BLaER1 (cell line): ENCODE measurements around the gene PTPN12.

Source experiments
- H3K27ac ChIP-seq: shearing (Covaris generic); formaldehyde crosslinking; 2 replicates; pipeline ENCODE4 v1.8.1; 2022
- H3K27me3 ChIP-seq: shearing (Covaris generic); formaldehyde crosslinking; 2 replicates; pipeline ENCODE4 v1.8.1; 2022
- H3K36me3 ChIP-seq: shearing (Covaris generic); formaldehyde crosslinking; 2 replicates; pipeline ENCODE4 v1.8.1; 2022
- H3K4me1 ChIP-seq: shearing (Covaris generic); formaldehyde crosslinking; 2 replicates; pipeline ENCODE4 v1.8.1; 2022
- H3K4me2 ChIP-seq: shearing (Covaris generic); formaldehyde crosslinking; 2 replicates; pipeline ENCODE4 v1.8.1; 2022
- H3K4me3 ChIP-seq: shearing (Covaris generic); formaldehyde crosslinking; 2 replicates; pipeline ENCODE4 v1.8.1; 2022
- H3K9ac ChIP-seq: shearing (Covaris generic); formaldehyde crosslinking; 2 replicates; pipeline ENCODE4 v1.8.1; 2022
- H3K9me3 ChIP-seq: shearing (Covaris generic); formaldehyde crosslinking; 2 replicates; pipeline ENCODE4 v1.8.1; 2022
- H4K20me1 ChIP-seq: shearing (Covaris generic); formaldehyde crosslinking; 2 replicates; pipeline ENCODE4 v1.8.1; 2022
- Cebpa-rat ChIP-seq: shearing (Covaris generic); IDR thresholded peaks from 2 replicates; pipeline ENCODE4 v1.8.1; 2022

Gene PTPN12

DNA sequence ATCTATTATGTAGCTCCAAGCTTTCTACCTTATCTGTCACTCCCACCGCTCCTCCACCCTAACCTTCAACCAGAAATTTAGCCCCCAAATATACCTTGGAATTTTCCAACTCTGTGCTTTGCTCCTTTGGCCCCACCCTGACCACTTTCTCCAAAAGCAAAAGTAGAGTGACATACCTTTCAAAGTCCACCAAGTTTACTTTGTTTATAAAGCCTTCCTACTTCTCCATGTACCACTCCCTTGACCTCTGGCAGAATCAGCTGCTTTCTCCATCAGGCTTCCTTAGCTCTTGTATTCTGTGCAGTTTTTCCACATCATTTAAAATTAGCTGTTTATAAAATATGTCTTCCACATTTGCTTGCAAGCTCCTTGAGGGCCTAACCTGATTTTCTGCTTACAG, 118.3 kb downstream of the PTPN12 start:
- TF ChIP-seq Cebpa-rat, result no peak
- Histone ChIP-seq H3K9ac (no peak overlapping the region), H3K27me3 (no peaks in the 10 kb centered on the region), H3K4me1 (no peaks in the 10 kb centered on the region), H4K20me1 (no peaks in the 10 kb centered on the region), H3K4me2 (no peak overlapping the region), H3K36me3 (peaks cover 24% of the 10 kb centered on the region), H3K9me3 (no peaks in the 10 kb centered on the region), H3K4me3 (no peak overlapping the region), H3K27ac (no peak overlapping the region)

- Histone ChIP-seq H3K27me3 (no peaks in the 10 kb centered on the region), H3K4me3 (no peak overlapping the region), H3K4me2 (no peak overlapping the region), H3K36me3 (peaks cover 24% of the 10 kb centered on the region), H3K4me1 (no peaks in the 10 kb centered on the region), H4K20me1 (no peaks in the 10 kb centered on the region), H3K9ac (no peak overlapping the region), H3K27ac (no peak overlapping the region), H3K9me3 (no peaks in the 10 kb centered on the region)
- TF ChIP-seq Cebpa-rat, result no peak
These were observed 118.9 kb downstream of the PTPN12 start for GRCh38 chr7:77655836-77656455.

- no peaks in the 10 kb centered on the region for H3K4me1 ChIP-seq
- no peak overlapping the region for H3K4me3 ChIP-seq
- no peak overlapping the region for H3K4me2 ChIP-seq
- H3K9ac ChIP-seq, result no peak overlapping the region
- no peaks in the 10 kb centered on the region for H3K27me3 ChIP-seq
- no peak overlapping the region for H3K27ac ChIP-seq
- TF ChIP-seq Cebpa-rat, result no peak
- H3K36me3 ChIP-seq, result peaks cover 24% of the 10 kb centered on the region
- no peaks in the 10 kb centered on the region for H3K9me3 ChIP-seq
- no peaks in the 10 kb centered on the region for H4K20me1 ChIP-seq
These were observed 120.5 kb downstream of the PTPN12 start for GRCh38 chr7:77657427-77658224.

DNA sequence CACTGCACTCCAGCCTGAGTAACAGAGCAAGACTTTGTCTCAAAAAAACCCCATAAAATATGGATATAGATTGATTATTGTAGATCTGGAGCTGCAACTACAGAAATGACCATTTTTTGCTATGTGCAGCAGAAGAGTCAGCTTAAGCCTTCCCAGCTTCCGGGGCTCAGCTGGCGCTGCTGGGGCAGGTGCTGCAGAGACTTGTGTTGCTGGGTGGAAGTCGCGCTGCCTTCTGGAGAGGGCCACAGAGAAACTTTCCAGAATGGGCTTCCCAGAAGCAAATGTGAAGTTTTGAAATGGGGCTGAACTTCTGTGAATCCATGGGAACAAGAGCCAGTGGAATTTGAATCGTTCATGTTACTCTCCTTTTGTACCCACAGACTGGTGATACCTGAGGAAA, 121.8 kb downstream of the PTPN12 start:
- Histone ChIP-seq H3K9me3 (no peaks in the 10 kb centered on the region), H3K4me1 (no peaks in the 10 kb centered on the region), H4K20me1 (no peaks in the 10 kb centered on the region), H3K4me2 (no peak overlapping the region), H3K36me3 (peaks cover 20% of the 10 kb centered on the region), H3K9ac (no peak overlapping the region), H3K27ac (no peak overlapping the region), H3K4me3 (no peak overlapping the region), H3K27me3 (no peaks in the 10 kb centered on the region)
- no peak for TF ChIP-seq Cebpa-rat

- Histone ChIP-seq H3K4me3 (no peak overlapping the region), H3K9ac (no peak overlapping the region), H3K9me3 (no peaks in the 10 kb centered on the region), H3K27ac (no peak overlapping the region), H3K4me1 (no peaks in the 10 kb centered on the region), H3K36me3 (0 out of 2 replicates have a peak, but pooled peaks cover 7% of the 10 kb centered on the region), H3K27me3 (no peaks in the 10 kb centered on the region), H3K4me2 (no peak overlapping the region), H4K20me1 (no peaks in the 10 kb centered on the region)
- TF ChIP-seq Cebpa-rat, result no peak
These were observed 124.7 kb downstream of the PTPN12 start for GRCh38 chr7:77661816-77662215.

DNA sequence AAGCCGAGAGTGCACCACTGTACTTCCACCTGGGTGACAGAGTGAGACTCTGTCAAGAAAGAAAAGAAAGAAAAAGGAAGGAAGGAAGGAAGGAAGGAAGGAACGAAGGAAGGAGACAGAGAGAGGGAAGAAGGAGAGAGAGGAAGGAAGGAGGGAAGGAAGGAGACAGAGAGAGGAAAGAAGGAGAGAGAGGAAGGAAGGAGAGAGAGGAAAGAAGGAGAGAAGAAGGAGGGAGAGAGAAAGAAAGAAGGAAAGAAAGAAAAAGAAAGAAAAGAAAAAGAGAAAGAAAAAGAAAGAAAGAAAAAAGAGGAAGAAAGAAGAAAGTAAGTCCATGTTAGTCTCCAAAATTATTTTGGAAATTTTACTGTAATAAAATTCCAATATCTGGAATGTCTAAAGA, 125.8 kb downstream of the PTPN12 start:
- Histone ChIP-seq H3K4me1 (no peaks in the 10 kb centered on the region), H4K20me1 (no peaks in the 10 kb centered on the region), H3K4me3 (no peak overlapping the region), H3K9me3 (no peaks in the 10 kb centered on the region), H3K9ac (no peak overlapping the region), H3K27me3 (no peaks in the 10 kb centered on the region), H3K4me2 (no peak overlapping the region), H3K36me3 (0 out of 2 replicates have a peak, but pooled peaks cover 7% of the 10 kb centered on the region), H3K27ac (no peak overlapping the region)
- TF ChIP-seq Cebpa-rat, result no peak

DNA sequence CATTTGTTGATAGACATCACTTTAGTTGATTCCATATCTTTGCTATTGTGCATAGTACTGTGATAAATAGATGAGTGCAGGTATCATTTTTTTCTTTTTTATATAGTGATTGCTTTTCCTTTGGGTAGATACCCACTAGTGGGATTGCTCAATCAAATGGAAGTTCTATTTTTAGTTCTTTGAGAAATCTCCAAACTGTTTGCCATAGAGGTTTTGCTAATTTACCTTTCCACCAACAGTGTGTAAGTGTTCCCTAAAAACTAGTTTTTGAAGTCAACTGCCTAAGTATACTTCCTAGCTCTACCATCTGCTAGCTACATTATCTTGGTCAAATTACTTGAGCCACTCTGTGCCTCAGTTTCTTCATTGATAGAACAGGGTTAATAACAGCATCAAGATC, 127.6 kb downstream of the PTPN12 start:
- Histone ChIP-seq H3K27ac (no peak overlapping the region), H3K27me3 (no peaks in the 10 kb centered on the region), H3K4me1 (no peaks in the 10 kb centered on the region), H4K20me1 (no peaks in the 10 kb centered on the region), H3K9ac (no peak overlapping the region), H3K36me3 (no peaks in the 10 kb centered on the region), H3K4me3 (no peak overlapping the region), H3K4me2 (no peak overlapping the region), H3K9me3 (no peaks in the 10 kb centered on the region)
- no peak for TF ChIP-seq Cebpa-rat

DNA sequence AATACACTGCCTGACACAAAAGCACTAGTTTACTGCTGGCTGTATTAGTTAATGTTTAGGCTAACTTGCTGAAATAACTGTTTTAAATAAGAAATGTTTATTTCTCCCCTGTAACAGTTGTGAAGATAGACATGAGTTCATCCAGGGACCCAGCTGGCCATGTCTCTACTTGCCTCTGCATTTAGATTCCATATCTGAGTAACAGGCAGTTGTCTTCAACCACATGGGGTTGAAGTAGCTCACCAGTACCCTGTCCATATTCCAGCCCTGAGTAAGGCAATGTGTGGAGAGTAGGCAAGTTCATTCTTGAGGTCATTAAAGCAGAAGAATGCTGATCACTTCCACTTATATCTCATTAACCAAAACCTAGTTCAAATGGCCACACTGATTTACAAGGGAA, 128.1 kb downstream of the PTPN12 start:
- Histone ChIP-seq H3K9me3 (no peaks in the 10 kb centered on the region), H3K4me3 (no peak overlapping the region), H3K4me1 (no peaks in the 10 kb centered on the region), H3K9ac (no peak overlapping the region), H3K27ac (no peak overlapping the region), H3K27me3 (no peaks in the 10 kb centered on the region), H4K20me1 (no peaks in the 10 kb centered on the region), H3K4me2 (no peak overlapping the region), H3K36me3 (no peaks in the 10 kb centered on the region)
- TF ChIP-seq Cebpa-rat, result no peak

- H3K4me3 ChIP-seq, result no peak overlapping the region
- H3K27me3 ChIP-seq, result no peaks in the 10 kb centered on the region
- no peak for TF ChIP-seq Cebpa-rat
- no peak overlapping the region for H3K27ac ChIP-seq
- no peak overlapping the region for H3K4me2 ChIP-seq
- H3K9ac ChIP-seq, result no peak overlapping the region
- no peaks in the 10 kb centered on the region for H3K4me1 ChIP-seq
- H3K36me3 ChIP-seq, result no peaks in the 10 kb centered on the region
- no peaks in the 10 kb centered on the region for H4K20me1 ChIP-seq
- no peaks in the 10 kb centered on the region for H3K9me3 ChIP-seq
These were observed 130.5 kb downstream of the PTPN12 start for GRCh38 chr7:77667459-77668086.

- Histone ChIP-seq H3K4me1 (no peaks in the 10 kb centered on the region), H3K9ac (no peak overlapping the region), H3K27ac (no peak overlapping the region), H3K36me3 (no peaks in the 10 kb centered on the region), H3K4me3 (no peak overlapping the region), H4K20me1 (no peaks in the 10 kb centered on the region), H3K27me3 (no peaks in the 10 kb centered on the region), H3K4me2 (no peak overlapping the region), H3K9me3 (no peaks in the 10 kb centered on the region)
- no peak for TF ChIP-seq Cebpa-rat
These were observed 137.8 kb downstream of the PTPN12 start for GRCh38 chr7:77674878-77675277.
